D721Med (cell line): ENCODE results near the gene EPHA6.

Source experiments
- DNase-seq: peaks from one replicate; pipeline ENCODE4 v3.0.0; 2011; ENCODE audit warnings: low spot score; ENCODE audit not compliant: insufficient read length
- FAIRE-seq: peaks from 2 replicates; lab custom pipeline; 2011; peaks lifted over from hg19 to GRCh38; lab: Jason Lieb, UNC
- CTCF ChIP-seq: IDR thresholded peaks from 2 replicates; pipeline ENCODE4 v1.5.1; 2012; ENCODE audit warnings: mild to moderate bottlenecking, control low read depth; ENCODE audit not compliant: insufficient read depth; ENCODE audit errors: missing control alignments

The EPHA6 gene

GRCh38 chr3:97105989-97106651 is 291.7 kb downstream of the EPHA6 start:
- DNase-seq: no peak
- FAIRE-seq: no peak

GRCh38 chr3:97106652-97106989 is 292.2 kb downstream of the EPHA6 start:
- DNase-seq (no peak), FAIRE-seq (no peak)
- no peak for TF ChIP-seq CTCF

More at GRCh38 chr3:97105989-97106651, 291.7 kb downstream of the EPHA6 start:
- no peak for TF ChIP-seq CTCF

GRCh38 chr3:97108136-97108535 is 293.7 kb downstream of the EPHA6 start:
- DNase-seq (no peak), FAIRE-seq (no peak)
- no peak for TF ChIP-seq CTCF

GRCh38 chr3:97111244-97111643 is 296.9 kb downstream of the EPHA6 start:
- FAIRE-seq (no peak), DNase-seq (no peak)
- TF ChIP-seq CTCF: no peak

- no peak for FAIRE-seq
- no peak for DNase-seq
- no peak for TF ChIP-seq CTCF
Measured at GRCh38 chr3:97121386-97121785, 307.0 kb downstream of the EPHA6 start.

- no peak for DNase-seq
- TF ChIP-seq CTCF: no peak
- no peak for FAIRE-seq
Measured at GRCh38 chr3:97125902-97126499, 311.6 kb downstream of the EPHA6 start.

- FAIRE-seq: no peak
- no peak for TF ChIP-seq CTCF
- no peak for DNase-seq
Measured at GRCh38 chr3:97131476-97131875, 317.1 kb downstream of the EPHA6 start.
